ENCODE results near the gene RFPL1. TPM values are rescaled to one million over a fixed set of nuclear protein-coding genes. Genes with fewer than 3 reads are reported as not detected.
A peak's percentile ranks its signal among the peaks of the same experiment; 100 is the strongest.

The RFPL1 gene
- total and polyA plus RNA-seq, 11 donors, result not detected

- Histone ChIP-seq H3K27ac (no peak within 1 kb of the TSS), H3K4me3 (peak within 1 kb of the TSS in 9 of 12 donors; percentile 1 to 48 (median 28)), H3K4me1 (peaks cover 0 to 21% (median 9%) of the 10 kb centered on the region in 12 donors), H3K27me3 (peaks cover 31 to 85% (median 50%) of the 10 kb centered on the region in 9 donors), H3K9me3 (no peaks in the 10 kb centered on the region), H3K36me3 (no peaks in the 10 kb centered on the region)
- intact Hi-C loops (cut with DNase I), result no loop called here
- DNase-seq (no peak), ATAC-seq (no peak)
- TF ChIP-seq CTCF (IDR thresholded peaks at IDR 0.05) (no peak), POLR2A (IDR thresholded peaks at IDR 0.05) (no peak)
- 5 to 8% (median 6%) methylated on average over 31 to 48 of the region's 48 CpGs for WGBS, 4 donors
Measured at GRCh38 chr22:29479417-29480261, 41.3 kb downstream of the RFPL1 start, which contains the start of gene NEFH. Gene NEFH (plus strand): TSS chr22:29480218. CDS start chr22:29480263, 45 bp downstream.

GRCh38 chr22:29480262-29480511 lies 41.8 kb downstream of the RFPL1 start:
- TF ChIP-seq CTCF (IDR thresholded peaks at IDR 0.05) (no peak), POLR2A (IDR thresholded peaks at IDR 0.05) (no peak)
- no peak overlapping the region for H3K27ac ChIP-seq
- peak overlapping the region in 9 of 12 donors; percentile 1 to 48 (median 28) for H3K4me3 ChIP-seq
- intact Hi-C loops (cut with DNase I), result no loop called here
- H3K27me3 ChIP-seq, result peaks cover 31 to 80% (median 50%) of the 10 kb centered on the region in 9 donors
- peaks cover 0 to 21% (median 9%) of the 10 kb centered on the region in 12 donors for H3K4me1 ChIP-seq
- no peaks in the 10 kb centered on the region for H3K9me3 ChIP-seq
- H3K36me3 ChIP-seq, result no peaks in the 10 kb centered on the region
- WGBS, 4 donors, result 2 to 9% (median 4%) methylated on average over 7 to 39 of the region's 39 CpGs; no CpG with 5 or more reads in 1 of the 4 donors
- DNase-seq (no peak), ATAC-seq (no peak)

- Histone ChIP-seq H3K27ac (no peak overlapping the region), H3K4me1 (peaks cover 0 to 21% (median 9%) of the 10 kb centered on the region in 12 donors), H3K4me3 (peak overlapping the region in 8 of 12 donors; percentile 1 to 48 (median 31)), H3K9me3 (no peaks in the 10 kb centered on the region), H3K27me3 (peaks cover 31 to 76% (median 50%) of the 10 kb centered on the region in 9 donors), H3K36me3 (no peaks in the 10 kb centered on the region)
- ATAC-seq (peak in 1 of 4 donors; percentile 48), DNase-seq (no peak)
- WGBS, 4 donors, result 7 to 8% (median 7%) methylated on average over 24 to 107 of the region's 107 CpGs
- intact Hi-C loops (cut with DNase I), result no loop called here
- TF ChIP-seq CTCF (IDR thresholded peaks at IDR 0.05), result peak in 1 of 12 donors; percentile 15
- no peak for TF ChIP-seq POLR2A (IDR thresholded peaks at IDR 0.05)
Measured at GRCh38 chr22:29480512-29481264, 42.3 kb downstream of the RFPL1 start.
